ENCODE measurements around the gene FEZ2.
"Not testable (repeated sequence)": the region's sequence is repeated elsewhere in the genome, so short reads cannot be mapped to it uniquely, and the experiment has no call there.

FEZ2 gene

DNA sequence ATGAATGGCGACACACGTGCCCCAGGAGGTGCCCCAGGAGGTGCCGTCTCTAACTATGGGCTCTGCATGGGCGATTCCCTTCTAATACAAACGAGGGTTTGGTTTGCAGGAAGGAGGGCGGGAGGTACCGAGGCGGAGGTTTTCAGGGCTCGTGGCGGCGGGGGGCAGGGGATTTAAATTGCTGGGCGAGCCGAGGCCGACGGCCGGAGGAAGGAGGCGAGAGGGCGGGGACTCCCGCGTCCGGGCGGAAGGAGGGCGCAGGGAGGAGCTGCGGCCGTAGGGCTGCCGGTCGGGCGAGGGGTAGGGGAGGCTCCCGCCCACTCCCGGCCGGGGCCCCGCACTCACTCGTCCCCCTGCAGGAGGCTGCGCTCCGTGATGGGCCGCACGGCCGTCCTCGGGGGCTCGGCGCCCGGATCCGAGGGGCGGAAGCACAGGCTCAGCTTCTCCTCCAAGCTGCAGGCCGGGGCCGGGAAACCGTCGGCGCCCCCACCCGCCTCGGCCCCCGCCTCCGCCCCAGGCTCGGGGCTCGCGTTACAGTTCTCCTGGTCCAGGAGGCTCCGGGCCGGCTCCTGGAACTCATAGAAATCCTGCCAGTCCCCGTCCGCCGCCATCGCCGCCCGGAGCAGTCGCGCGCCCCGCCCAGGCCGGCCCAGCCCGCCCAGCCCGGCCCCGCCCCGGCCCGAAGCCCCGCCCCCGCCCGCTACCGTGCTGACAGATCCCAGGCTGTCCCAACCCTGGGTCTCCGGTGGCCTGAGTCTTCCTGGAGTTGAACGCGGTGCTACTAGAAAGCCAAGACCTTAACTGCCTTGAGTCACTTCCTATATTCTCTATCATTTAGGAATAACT is at the start of gene FEZ2:
Gene FEZ2 (minus strand): TSS at position 637 of the 846 bp plus-strand sequence. CDS start 26 bp downstream, at position 611.
- in situ Hi-C loops (cut with MboI; ENCODE audit: low sequenced_read_pairs), result no loop called here

DNA sequence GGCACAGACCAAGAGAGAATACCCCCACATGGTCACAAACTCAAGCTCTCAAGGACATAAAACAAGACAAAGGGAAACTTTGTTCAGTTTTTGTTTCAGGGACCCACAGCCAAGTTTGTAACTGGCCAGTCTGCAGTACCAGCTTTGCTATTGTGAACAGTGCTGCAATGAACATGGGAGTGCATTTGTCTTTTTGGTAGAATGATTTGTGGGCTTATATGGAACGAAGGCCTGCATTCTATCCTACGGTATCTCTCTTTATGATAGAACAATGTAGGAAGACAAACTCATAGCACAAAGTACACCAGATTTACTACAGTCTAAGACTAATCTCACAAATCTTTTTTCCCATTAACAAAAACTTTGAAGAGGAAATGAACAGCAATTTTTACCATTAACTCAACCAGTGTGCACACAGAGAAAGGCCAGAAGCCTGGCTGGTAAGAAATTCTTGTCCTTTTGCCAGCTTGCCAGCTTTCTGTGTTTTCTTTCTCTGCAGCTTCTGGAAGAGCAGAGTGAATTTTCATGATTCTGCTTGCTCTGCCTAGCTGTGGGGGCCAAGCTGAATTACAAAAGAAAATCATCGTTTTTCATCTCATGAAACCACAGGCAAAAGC is 37.1 kb upstream of the FEZ2 start:
- in situ Hi-C loops (cut with MboI; ENCODE audit: low sequenced_read_pairs), result no loop called here

DNA sequence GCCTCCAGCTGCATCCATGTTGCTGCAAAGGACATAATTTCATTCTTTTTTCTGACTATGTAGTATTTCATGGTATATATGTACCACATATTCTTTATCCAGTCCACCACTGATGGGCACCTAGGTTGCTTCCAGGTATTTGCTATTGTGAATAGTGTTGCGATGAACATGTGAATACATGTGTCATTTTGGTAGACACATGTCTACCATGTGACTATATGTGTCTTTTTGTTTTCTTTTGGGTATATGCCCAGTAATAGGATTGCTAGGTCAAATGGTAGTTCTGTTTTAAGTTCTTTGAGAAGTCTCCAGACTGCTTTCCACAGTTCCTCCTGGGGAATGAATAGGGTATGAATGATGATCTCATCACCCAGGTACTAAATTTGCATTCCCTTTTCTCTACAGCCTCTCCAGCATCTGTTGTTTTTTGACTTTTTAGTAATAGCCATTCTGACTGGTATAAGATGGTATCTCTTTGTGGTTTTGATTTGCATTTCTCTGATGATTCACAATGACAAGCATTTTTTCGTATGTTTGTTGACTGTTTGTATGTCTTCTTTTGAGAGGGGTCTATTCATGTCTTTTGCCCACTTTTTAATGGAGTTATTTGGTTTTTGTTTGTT is 35.6 kb upstream of the FEZ2 start:
- in situ Hi-C loops (cut with MboI; ENCODE audit: low sequenced_read_pairs), result no loop called here

- in situ Hi-C loops (cut with MboI; ENCODE audit: low sequenced_read_pairs), result no loop called here
Measured at GRCh38 chr2:36626756-36627155, 28.8 kb upstream of the FEZ2 start.

DNA sequence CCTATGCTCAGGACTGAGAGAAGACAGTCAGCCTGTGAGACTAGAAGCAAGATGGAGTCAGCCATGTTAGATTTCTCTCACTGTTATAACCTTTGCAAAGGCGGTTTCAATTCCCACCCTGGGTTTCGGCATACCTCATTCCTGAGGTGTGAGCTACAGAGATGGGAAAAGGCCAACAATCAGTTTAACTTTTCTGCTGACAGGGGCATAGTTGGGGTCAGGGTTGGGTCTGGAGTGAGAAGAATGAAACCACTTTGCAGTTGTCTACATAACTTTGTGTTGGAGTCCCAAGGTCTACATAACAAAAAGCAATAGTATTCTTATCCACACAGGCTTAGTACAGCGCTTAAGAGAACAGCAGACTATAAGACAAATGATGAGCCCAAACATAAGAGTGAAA is 28.1 kb upstream of the FEZ2 start:
- in situ Hi-C loops (cut with MboI; ENCODE audit: low sequenced_read_pairs), result no loop called here

GRCh38 chr2:36625304-36625703 is 27.3 kb upstream of the FEZ2 start:
- in situ Hi-C loops (cut with MboI; ENCODE audit: low sequenced_read_pairs), result no loop called here

- in situ Hi-C loops (cut with MboI; ENCODE audit: low sequenced_read_pairs), result no loop called here
Measured at GRCh38 chr2:36620321-36620720, 22.4 kb upstream of the FEZ2 start.

DNA sequence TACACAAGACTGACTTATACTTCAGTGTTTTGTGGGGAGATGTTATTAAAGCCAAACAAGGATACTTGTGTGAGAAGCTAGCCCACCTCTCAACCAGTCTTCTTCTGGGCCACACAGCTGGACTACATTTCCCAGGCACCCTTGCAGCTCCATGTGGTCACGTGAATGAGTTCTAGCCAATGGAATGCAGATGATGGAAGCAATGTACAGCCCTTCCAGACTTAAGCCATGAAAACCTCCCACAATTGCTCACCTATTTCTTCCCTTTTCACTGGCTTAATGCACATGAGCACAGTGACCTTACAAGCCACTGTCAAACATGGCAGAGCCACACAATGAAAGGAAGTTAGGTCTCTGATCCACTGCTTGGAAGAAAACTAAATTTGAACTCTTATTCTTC is 20.4 kb upstream of the FEZ2 start:
- in situ Hi-C loops (cut with MboI; ENCODE audit: low sequenced_read_pairs), result no loop called here

DNA sequence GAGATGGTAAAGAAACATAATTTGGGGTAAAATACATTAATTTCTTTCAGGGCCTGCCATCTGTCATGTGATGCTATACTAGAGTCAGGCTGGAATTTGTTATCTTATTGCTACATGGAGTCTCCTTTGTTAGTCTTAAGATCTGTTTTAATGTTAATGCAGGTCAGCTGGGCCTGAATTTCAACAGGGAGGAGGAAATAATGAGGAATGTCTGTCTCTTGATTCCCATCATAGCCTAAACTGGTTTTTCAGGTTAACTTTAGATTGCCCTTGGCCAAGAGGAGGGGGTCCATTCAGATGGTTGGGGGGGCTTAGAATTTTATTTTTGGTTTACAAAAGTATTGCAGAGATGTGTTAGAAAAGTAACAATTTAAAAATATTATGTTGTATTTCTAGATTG is 19.0 kb upstream of the FEZ2 start:
- in situ Hi-C loops (cut with MboI; ENCODE audit: low sequenced_read_pairs), result no loop called here

DNA sequence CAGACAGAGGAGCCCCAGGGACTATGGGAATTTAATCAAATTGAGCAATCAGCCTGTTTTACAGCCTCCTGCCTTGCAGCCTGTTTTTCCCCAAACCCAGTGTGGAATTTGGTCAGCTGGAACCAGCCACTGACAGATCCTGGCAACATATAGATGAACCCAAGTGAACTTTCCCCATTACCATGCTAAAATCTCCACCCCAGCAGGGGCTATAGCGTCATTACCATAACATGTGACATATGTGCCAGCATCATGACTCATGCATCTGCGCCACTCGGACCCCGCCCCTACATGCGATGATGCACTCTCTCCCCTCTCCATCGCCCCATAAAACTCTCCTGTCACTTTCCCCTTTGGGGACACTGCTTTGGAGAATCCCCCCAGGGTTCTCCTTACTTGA is 17.3 kb upstream of the FEZ2 start:
- in situ Hi-C loops (cut with MboI; ENCODE audit: low sequenced_read_pairs), result no loop called here

DNA sequence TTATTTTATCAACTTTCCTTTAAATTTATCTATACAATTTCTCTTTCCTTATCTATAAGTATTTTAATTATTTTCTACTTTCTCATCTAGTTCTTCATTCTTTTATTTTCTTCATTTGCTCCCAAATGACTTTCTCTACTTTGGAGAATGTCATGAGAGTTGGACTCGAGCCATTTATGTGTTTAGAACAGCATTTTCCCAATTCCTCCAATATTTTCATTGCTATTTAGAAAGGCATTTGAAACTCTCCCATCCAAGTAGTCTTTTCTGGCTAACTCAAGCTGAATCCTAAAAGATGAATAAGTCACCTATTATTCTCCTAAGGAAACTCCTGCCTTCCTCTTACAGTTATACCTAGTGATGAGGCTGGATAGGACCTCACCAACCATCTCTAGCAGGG is 15.8 kb upstream of the FEZ2 start:
- in situ Hi-C loops (cut with MboI; ENCODE audit: low sequenced_read_pairs), result no loop called here

DNA sequence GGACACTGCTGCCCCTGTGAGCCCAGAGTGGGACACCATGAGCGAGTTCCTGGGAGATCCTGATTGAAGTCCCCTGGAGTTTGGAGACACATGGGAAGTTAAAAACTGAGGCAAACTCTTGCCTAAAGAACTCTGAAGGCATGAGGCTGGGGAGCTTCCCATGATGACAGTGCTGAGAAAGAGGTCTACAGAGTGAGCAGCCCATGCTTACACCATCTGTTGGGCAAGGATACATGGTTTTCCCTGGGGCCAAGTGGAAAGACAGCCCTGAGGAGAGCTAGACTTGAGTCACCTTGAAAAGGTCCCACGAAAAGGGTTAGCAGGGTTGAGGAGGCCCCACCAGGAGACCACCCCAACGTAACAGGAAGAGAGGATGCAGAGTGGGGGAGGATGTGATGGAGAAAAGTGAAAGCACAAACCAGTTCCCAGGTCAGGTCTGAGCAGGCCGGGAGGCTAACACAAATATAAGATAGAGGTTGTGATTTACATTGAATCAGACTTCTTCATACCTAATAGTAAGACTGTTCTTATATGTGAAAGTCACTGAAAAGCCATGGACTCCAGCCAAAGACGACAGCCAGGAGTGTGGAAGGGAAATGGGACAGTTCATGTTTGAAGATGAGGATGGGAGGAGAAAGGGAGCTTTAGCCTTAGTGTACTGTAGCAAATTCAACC is 13.5 kb upstream of the FEZ2 start:
- in situ Hi-C loops (cut with MboI; ENCODE audit: low sequenced_read_pairs), result no loop called here

DNA sequence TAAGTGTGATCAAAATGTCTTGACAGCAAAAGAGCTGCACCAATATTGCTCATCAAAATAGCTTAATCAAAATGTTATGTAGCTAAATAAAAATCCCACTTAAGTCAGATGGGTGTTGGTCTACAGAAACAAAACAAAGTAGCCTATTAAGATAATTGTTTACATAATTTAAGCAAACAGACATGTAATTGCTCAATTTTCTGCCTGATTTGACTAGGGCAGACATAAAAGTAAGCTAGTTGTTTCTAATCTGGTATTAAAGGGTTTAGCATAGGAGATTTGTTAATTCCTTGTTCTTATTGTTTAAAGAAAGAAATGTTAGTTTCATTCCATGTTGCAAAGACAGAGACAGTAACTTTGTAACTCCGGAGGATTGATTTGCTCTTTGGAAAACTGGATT is 11.5 kb upstream of the FEZ2 start:
- in situ Hi-C loops (cut with MboI; ENCODE audit: low sequenced_read_pairs), result no loop called here

DNA sequence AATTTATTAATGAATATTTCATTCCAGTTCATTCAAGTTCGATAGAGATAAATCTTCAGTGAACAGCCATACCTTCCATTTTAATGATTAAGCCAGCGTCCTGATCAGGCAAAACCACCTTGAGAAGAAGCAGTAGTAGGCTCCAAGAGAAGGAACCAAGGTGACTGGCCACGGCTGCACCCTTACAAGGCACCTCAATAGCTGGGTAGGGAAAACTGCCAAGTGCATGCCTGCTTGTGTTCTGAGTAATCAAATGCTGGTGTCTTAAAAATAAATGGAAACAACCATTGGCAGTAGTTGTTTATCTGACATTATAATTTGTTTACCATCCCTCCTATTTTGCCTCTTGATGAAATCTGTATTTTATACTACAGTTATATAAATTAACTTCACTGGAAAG is 10.0 kb upstream of the FEZ2 start:
- in situ Hi-C loops (cut with MboI; ENCODE audit: low sequenced_read_pairs), result no loop called here

DNA sequence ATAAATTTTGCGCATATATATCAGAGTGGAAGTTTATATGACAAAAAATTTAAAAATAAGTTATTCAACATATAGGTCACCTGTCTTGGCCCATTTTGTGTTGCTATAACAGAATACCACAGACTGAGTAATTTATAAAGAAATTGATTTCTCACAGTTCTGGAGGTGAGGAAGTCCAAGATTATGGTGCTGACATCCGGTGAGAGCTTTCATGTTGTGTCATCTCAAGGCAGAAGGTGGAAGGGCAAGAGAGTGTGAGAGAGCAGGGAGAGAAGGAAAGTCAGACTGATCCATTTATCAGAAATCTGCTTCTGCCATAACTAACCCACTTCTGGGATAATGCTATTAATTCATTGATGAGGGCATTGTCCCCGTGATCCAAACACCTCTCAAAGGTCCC is 9.0 kb upstream of the FEZ2 start:
- in situ Hi-C loops (cut with MboI; ENCODE audit: low sequenced_read_pairs), result no loop called here

DNA sequence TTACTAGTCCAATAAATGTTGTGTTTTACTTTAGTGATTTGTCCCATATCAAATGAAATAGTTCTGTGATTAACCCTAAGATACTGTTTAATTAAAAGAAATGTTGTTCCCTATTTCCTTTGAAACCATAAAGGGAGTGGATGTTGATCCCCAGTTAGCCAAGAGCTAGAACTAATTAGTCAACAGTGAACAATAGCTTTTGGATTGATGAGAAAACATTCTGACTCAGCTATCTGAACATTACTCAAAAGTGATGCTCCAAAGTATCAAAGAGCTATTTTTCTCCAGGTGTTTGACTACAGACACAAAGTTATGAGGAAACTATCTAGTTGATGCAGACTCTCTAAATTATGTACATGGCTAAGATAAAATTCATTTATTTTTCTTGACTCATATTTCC is 7.3 kb upstream of the FEZ2 start:
- in situ Hi-C loops (cut with MboI; ENCODE audit: low sequenced_read_pairs), result no loop called here

DNA sequence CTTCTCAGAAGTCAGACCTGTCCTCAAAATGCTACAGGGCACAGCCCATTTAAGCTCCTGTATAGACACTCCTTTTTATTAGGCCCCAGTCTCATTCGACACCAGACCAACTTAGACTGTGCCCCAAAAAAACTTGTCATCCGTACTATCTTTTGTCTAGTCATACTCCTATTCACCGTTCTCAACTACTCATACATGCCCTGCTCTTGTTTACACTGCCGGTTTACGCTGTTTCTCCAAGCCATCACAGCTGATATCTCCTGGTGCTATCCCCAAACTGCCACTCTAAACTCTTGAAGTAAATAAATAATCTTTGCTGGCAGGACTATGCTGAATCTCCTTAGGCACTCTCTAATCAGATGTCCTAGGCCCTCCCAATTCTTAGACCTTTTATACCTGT is 5.7 kb upstream of the FEZ2 start:
- in situ Hi-C loops (cut with MboI; ENCODE audit: low sequenced_read_pairs), result not testable (repeated sequence)

GRCh38 chr2:36597003-36597531 is 901 bp downstream of the FEZ2 start:
- in situ Hi-C loops (cut with MboI; ENCODE audit: low sequenced_read_pairs), result no loop called here

DNA sequence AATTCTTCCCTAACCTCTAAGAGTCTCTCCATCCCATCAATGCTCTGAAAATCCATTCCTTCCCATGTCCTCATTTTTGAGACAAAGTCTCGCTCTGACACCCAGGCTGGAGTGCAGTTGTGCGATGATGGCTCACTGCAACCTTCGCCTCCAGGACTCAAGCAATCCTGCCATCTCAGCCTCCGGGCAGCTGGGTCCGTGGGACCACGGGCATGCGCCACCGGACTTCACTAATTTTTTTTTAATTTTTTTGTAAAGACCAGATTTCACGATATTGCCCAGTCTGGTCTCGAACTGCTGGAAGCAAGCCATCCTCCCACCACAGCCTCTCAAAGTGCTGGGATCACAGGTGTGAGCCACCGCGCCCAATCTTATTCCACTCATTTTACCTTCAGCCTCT is 1.6 kb downstream of the FEZ2 start:
- in situ Hi-C loops (cut with MboI; ENCODE audit: low sequenced_read_pairs), result no loop called here

- in situ Hi-C loops (cut with MboI; ENCODE audit: low sequenced_read_pairs), result no loop called here
Measured at GRCh38 chr2:36594849-36595248, 3.1 kb downstream of the FEZ2 start.

- in situ Hi-C loops (cut with MboI; ENCODE audit: low sequenced_read_pairs), result no loop called here
Measured at GRCh38 chr2:36589230-36589630, 8.7 kb downstream of the FEZ2 start.
